T follicular helper cell (primary cell): ENCODE measurements around the gene CLEC11A.
"Not testable (repeated sequence)": the region's sequence is repeated elsewhere in the genome, so short reads cannot be mapped to it uniquely, and the experiment has no call there.

Source experiments
- DNase-seq: peaks from one replicate; pipeline ENCODE4 v3.0.0-alpha.2; 2020; ENCODE audit warnings: low read depth

CLEC11A gene

GRCh38 chr19:50756244-50756643, 33.1 kb downstream of the CLEC11A start:
- DNase-seq: not testable (repeated sequence)

GRCh38 chr19:50757624-50758023, 34.5 kb downstream of the CLEC11A start:
- not testable (repeated sequence) for DNase-seq

- not testable (repeated sequence) for DNase-seq
Observed at GRCh38 chr19:50759076-50759475, 35.9 kb downstream of the CLEC11A start.

- no peak for DNase-seq
Observed at GRCh38 chr19:50759886-50760285, 36.7 kb downstream of the CLEC11A start.

- DNase-seq: not testable (repeated sequence)
Observed at GRCh38 chr19:50761501-50761900, 38.3 kb downstream of the CLEC11A start.

- DNase-seq: not testable (repeated sequence)
Observed at GRCh38 chr19:50763521-50763920, 40.4 kb downstream of the CLEC11A start.

GRCh38 chr19:50764409-50764808, 41.2 kb downstream of the CLEC11A start:
- no peak for DNase-seq

GRCh38 chr19:50766746-50767145, 43.6 kb downstream of the CLEC11A start:
- DNase-seq: not testable (repeated sequence)

- not testable (repeated sequence) for DNase-seq
Observed at GRCh38 chr19:50767263-50767662, 44.1 kb downstream of the CLEC11A start.

- no peak for DNase-seq
Observed at GRCh38 chr19:50768277-50768676, 45.1 kb downstream of the CLEC11A start.

GRCh38 chr19:50770164-50770563, 47.0 kb downstream of the CLEC11A start, which contains the start of gene GPR32:
GPR32 (plus strand) TSS chr19:50770464; CDS start chr19:50770601, 137 bp downstream.
- DNase-seq: not testable (repeated sequence)

- no peak for DNase-seq
Observed at GRCh38 chr19:50770888-50771287, 47.7 kb downstream of the CLEC11A start.

- no peak for DNase-seq
Observed at GRCh38 chr19:50772476-50772875, 49.3 kb downstream of the CLEC11A start.

GRCh38 chr19:50772912-50773311, 49.7 kb downstream of the CLEC11A start:
- not testable (repeated sequence) for DNase-seq

- not testable (repeated sequence) for DNase-seq
Observed at GRCh38 chr19:50773454-50773853, 50.3 kb downstream of the CLEC11A start.
